ENCODE data around the gene SPTLC1. TPM values are rescaled to one million over a fixed set of nuclear protein-coding genes. Genes with fewer than 3 reads are reported as not detected.
"Not testable (repeated sequence)": the region's sequence is repeated elsewhere in the genome, so short reads cannot be mapped to it uniquely, and the experiment has no call there.

SPTLC1 gene
- polyA plus RNA-seq, 4 donors: 90.5 to 107 (median 98.8) TPM

- no peak for DNase-seq (ENCODE audit: low read depth in 4 of 4, low spot score in 3 of 4)
Observed at GRCh38 chr9:92141144-92142129, 26.2 kb upstream of the SPTLC1 start.

- no peak for DNase-seq (ENCODE audit: low read depth in 4 of 4, low spot score in 3 of 4)
Observed at GRCh38 chr9:92140754-92141143, 25.5 kb upstream of the SPTLC1 start.

- DNase-seq (ENCODE audit: low read depth in 4 of 4, low spot score in 3 of 4): peak in 1 of 4 donors; percentile 36
Observed at GRCh38 chr9:92140074-92140753, 25.0 kb upstream of the SPTLC1 start.

- DNase-seq (ENCODE audit: low read depth in 4 of 4, low spot score in 3 of 4): not testable (repeated sequence)
Observed at GRCh38 chr9:92138960-92139540, 23.8 kb upstream of the SPTLC1 start.

GRCh38 chr9:92138157-92138959 is 23.1 kb upstream of the SPTLC1 start:
- no peak for DNase-seq (ENCODE audit: low read depth in 4 of 4, low spot score in 3 of 4)

- no peak for DNase-seq (ENCODE audit: low read depth in 4 of 4, low spot score in 3 of 4)
Observed at GRCh38 chr9:92136184-92136858, 21.1 kb upstream of the SPTLC1 start.

- no peak for DNase-seq (ENCODE audit: low read depth in 4 of 4, low spot score in 3 of 4)
Observed at GRCh38 chr9:92135576-92135975, 20.4 kb upstream of the SPTLC1 start.

GRCh38 chr9:92133949-92134604 is 18.9 kb upstream of the SPTLC1 start:
- peak in 2 of 4 donors; percentile 49 to 56 for DNase-seq (ENCODE audit: low read depth in 4 of 4, low spot score in 3 of 4)

- not testable (repeated sequence) for DNase-seq (ENCODE audit: low read depth in 4 of 4, low spot score in 3 of 4)
Observed at GRCh38 chr9:92132913-92133312, 17.7 kb upstream of the SPTLC1 start.

- no peak for DNase-seq (ENCODE audit: low read depth in 4 of 4, low spot score in 3 of 4)
Observed at GRCh38 chr9:92132501-92132900, 17.3 kb upstream of the SPTLC1 start.

- no peak for DNase-seq (ENCODE audit: low read depth in 4 of 4, low spot score in 3 of 4)
Observed at GRCh38 chr9:92122800-92123199, 7.6 kb upstream of the SPTLC1 start.

GRCh38 chr9:92122061-92122460 is 6.8 kb upstream of the SPTLC1 start:
- no peak for DNase-seq (ENCODE audit: low read depth in 4 of 4, low spot score in 3 of 4)

GRCh38 chr9:92121265-92121664 is 6.1 kb upstream of the SPTLC1 start:
- DNase-seq (ENCODE audit: low read depth in 4 of 4, low spot score in 3 of 4): no peak

GRCh38 chr9:92120138-92120537 is 4.9 kb upstream of the SPTLC1 start:
- DNase-seq (ENCODE audit: low read depth in 4 of 4, low spot score in 3 of 4): no peak

- DNase-seq (ENCODE audit: low read depth in 4 of 4, low spot score in 3 of 4): no peak
Observed at GRCh38 chr9:92119586-92119985, 4.4 kb upstream of the SPTLC1 start.

- no peak for DNase-seq (ENCODE audit: low read depth in 4 of 4, low spot score in 3 of 4)
Observed at GRCh38 chr9:92108122-92108521, 7.1 kb downstream of the SPTLC1 start.

GRCh38 chr9:92105446-92106225 is 9.6 kb downstream of the SPTLC1 start:
- DNase-seq (ENCODE audit: low read depth in 4 of 4, low spot score in 3 of 4): not testable (repeated sequence)

GRCh38 chr9:92103601-92104000 is 11.6 kb downstream of the SPTLC1 start:
- DNase-seq (ENCODE audit: low read depth in 4 of 4, low spot score in 3 of 4): not testable (repeated sequence)
